Bladder microvascular endothelial cell (primary cell): ENCODE measurements around the gene PTPRE. TPM values are rescaled to one million over a fixed set of nuclear protein-coding genes. Genes with fewer than 3 reads are reported as not detected.

ENCODE experiments used
- total RNA-seq: library from RNA; depleted of rRNA; stranded (reverse); fragments of >200 nt; gene quantifications from 2 replicates; pipeline ENCODE4 v1.2.3, GENCODE V29; 2014

The PTPRE gene, protein sequence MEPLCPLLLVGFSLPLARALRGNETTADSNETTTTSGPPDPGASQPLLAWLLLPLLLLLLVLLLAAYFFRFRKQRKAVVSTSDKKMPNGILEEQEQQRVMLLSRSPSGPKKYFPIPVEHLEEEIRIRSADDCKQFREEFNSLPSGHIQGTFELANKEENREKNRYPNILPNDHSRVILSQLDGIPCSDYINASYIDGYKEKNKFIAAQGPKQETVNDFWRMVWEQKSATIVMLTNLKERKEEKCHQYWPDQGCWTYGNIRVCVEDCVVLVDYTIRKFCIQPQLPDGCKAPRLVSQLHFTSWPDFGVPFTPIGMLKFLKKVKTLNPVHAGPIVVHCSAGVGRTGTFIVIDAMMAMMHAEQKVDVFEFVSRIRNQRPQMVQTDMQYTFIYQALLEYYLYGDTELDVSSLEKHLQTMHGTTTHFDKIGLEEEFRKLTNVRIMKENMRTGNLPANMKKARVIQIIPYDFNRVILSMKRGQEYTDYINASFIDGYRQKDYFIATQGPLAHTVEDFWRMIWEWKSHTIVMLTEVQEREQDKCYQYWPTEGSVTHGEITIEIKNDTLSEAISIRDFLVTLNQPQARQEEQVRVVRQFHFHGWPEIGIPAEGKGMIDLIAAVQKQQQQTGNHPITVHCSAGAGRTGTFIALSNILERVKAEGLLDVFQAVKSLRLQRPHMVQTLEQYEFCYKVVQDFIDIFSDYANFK
- 28.8 and 265 TPM in 2 replicates for total RNA-seq

GRCh38 chr10:127906548-127907377 lies at the start of gene PTPRE:
Gene PTPRE (plus strand): TSS chr10:127907103. CDS start chr10:128040882, 133,779 bp downstream.

GRCh38 chr10:127892743-127893142 lies 14.2 kb upstream of the PTPRE start, which contains the start of gene CLRN3:
Gene CLRN3 (minus strand): TSS chr10:127892941. CDS start chr10:127892784, 157 bp downstream.

DNA sequence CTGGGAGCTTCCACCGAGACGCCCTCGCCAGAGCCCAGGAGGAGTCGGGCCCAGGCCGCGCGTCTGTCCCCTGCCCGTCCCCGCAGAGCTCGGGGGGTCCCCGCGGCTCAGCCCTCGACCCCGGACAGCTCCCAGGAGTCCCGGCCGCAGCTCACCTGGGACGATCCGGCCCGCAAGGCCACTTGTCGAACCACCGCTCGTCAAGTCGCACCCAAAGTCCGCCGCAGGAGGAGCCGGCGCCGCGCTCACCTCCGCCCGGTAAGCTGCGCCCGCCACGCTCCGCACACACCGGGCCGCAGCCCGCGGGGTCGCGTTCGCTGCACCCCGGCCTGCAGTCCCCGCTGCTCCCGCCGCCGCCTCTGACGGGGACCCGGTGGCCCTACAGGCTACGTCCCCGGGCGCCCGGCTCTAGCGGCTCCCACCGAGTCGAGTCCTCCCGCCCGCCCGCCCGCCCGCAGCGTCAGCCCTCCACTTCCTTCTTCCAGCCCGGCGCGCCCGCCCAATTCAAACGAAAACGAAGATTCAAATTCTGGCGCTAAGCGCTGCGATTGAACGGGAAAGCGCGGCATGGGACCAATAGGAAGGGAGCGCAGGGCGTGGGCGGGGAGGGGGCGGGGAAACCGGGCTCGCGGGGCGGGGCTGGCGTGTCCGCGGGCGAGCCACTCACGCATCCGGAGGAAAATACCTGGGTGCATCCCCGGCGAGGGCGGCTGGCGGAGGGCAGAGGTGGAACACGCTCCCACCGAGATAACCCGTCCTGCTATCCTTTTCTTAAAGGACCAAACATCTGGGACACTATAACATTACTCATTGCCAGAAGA lies 219.3 kb downstream of the PTPRE start, which contains the start of gene MKI67:
Gene MKI67 (minus strand): TSS at position 480 of the 821 bp plus-strand sequence. CDS start 756 bp downstream, outside the sequence.

Other genes with a start within 250 kb of the PTPRE start
- not detected in 2 replicates for gene FOXI2, start 169.9 kb upstream of the PTPRE start, total RNA-seq
- gene CLRN3, start 14.2 kb upstream of the PTPRE start, total RNA-seq, result 0.38 TPM in 1 of 2 replicates, not detected in the other
- gene MKI67, start 219.3 kb downstream of the PTPRE start, total RNA-seq, result 16.8 and 23.2 TPM in 2 replicates